HepG2 (cell line): ENCODE data around the gene PCGF6. TPM values are rescaled to one million over a fixed set of nuclear protein-coding genes. Genes with fewer than 3 reads are reported as not detected.

Experiments
- EZH2 ChIP-seq: conservative IDR thresholded peaks from 2 replicates; pipeline ENCODE4 v1.6.1; 2012; ENCODE audit warnings: mild to moderate bottlenecking, low read depth, low read length, moderate library complexity
- JARID2 ChIP-seq: sonication (generic); formaldehyde crosslinking; IDR thresholded peaks from 2 replicates; pipeline ENCODE4 v1.8.1; 2023; ENCODE audit warnings: missing genetic modification reagents, inconsistent platforms; ENCODE audit not compliant: insufficient replicate concordance
- KMT2A ChIP-seq: sonication (generic); formaldehyde crosslinking; IDR thresholded peaks from 2 replicates; pipeline ENCODE4 v1.4.0; 2020; ENCODE audit warnings: missing genetic modification reagents
- MAFG ChIP-seq: sonication (generic); formaldehyde crosslinking; IDR thresholded peaks from 2 replicates; pipeline ENCODE4 v1.5.1; 2020; ENCODE audit warnings: mild to moderate bottlenecking, missing genetic modification reagents
- MEF2D ChIP-seq: sonication (generic); formaldehyde crosslinking; IDR thresholded peaks from 2 replicates; pipeline ENCODE4 v1.5.1; 2020; ENCODE audit warnings: mild to moderate bottlenecking, missing genetic modification reagents
- NFIB ChIP-seq: sonication (generic); formaldehyde crosslinking; IDR thresholded peaks from 2 replicates; pipeline ENCODE4 v1.9.0; 2021; ENCODE audit warnings: missing genetic modification reagents, mild to moderate bottlenecking, borderline replicate concordance
- NFRKB ChIP-seq: fragments of 450-650 bp; IDR thresholded peaks from 2 replicates; pipeline ENCODE4 v1.6.1; 2017
- PBX3 ChIP-seq: sonication (generic); formaldehyde crosslinking; IDR thresholded peaks from 2 replicates; pipeline ENCODE4 v1.8.1; 2023; ENCODE audit warnings: missing genetic modification reagents, inconsistent platforms, borderline replicate concordance
- POGZ ChIP-seq: sonication (generic); formaldehyde crosslinking; IDR thresholded peaks from 2 replicates; pipeline ENCODE4 v1.4.0; 2020; ENCODE audit warnings: mild to moderate bottlenecking, missing genetic modification reagents
- PRPF4 ChIP-seq: fragments of 200-400 bp; formaldehyde crosslinking; IDR thresholded peaks from 2 replicates; pipeline ENCODE4 v1.6.1; 2016; ENCODE audit warnings: low read length, low read depth; ENCODE audit not compliant: poor library complexity, severe bottlenecking
- RAD21 ChIP-seq: fragments of 450-650 bp; formaldehyde crosslinking; IDR thresholded peaks from 2 replicates; pipeline ENCODE4 v1.5.0; 2020; ENCODE audit warnings: mild to moderate bottlenecking
- REPIN1 ChIP-seq: sonication (generic); formaldehyde crosslinking; IDR thresholded peaks from 2 replicates; pipeline ENCODE4 v1.8.0; 2022; ENCODE audit warnings: missing genetic modification reagents, low read depth, mild to moderate bottlenecking, borderline replicate concordance
- SMYD3 ChIP-seq: sonication (generic); formaldehyde crosslinking; IDR thresholded peaks from 2 replicates; pipeline ENCODE4 v1.8.1; 2023; ENCODE audit warnings: mild to moderate bottlenecking, missing genetic modification reagents
- SNAPC5 ChIP-seq: sonication (generic); formaldehyde crosslinking; IDR thresholded peaks from 2 replicates; pipeline ENCODE4 v1.8.1; 2023; ENCODE audit warnings: mild to moderate bottlenecking, missing genetic modification reagents, borderline replicate concordance
- TBL1XR1 ChIP-seq: fragments of 150-350 bp; IDR thresholded peaks from 2 replicates; pipeline ENCODE4 v1.6.1; 2014; ENCODE audit warnings: borderline replicate concordance, low read length; ENCODE audit not compliant: partially characterized antibody
- TFDP1 ChIP-seq: IDR thresholded peaks from 2 replicates; pipeline ENCODE4 v1.6.1; 2016; ENCODE audit warnings: missing compliant biosample characterization, missing genetic modification reagents, borderline replicate concordance
- TSC22D2 ChIP-seq: sonication (generic); formaldehyde crosslinking; IDR thresholded peaks from 2 replicates; pipeline ENCODE4 v1.5.1; 2020; ENCODE audit warnings: missing genetic modification reagents, mild to moderate bottlenecking, borderline replicate concordance
- YEATS2 ChIP-seq: sonication (generic); formaldehyde crosslinking; IDR thresholded peaks from 2 replicates; pipeline ENCODE4 v1.4.0; 2020; ENCODE audit warnings: missing genetic modification reagents, borderline replicate concordance
- ZBTB20 ChIP-seq: sonication (generic); formaldehyde crosslinking; IDR thresholded peaks from 2 replicates; pipeline ENCODE4 v1.8.1; 2023; ENCODE audit warnings: missing genetic modification reagents, low read depth, mild to moderate bottlenecking, borderline replicate concordance
- ZBTB43 ChIP-seq: sonication (generic); formaldehyde crosslinking; conservative IDR thresholded peaks from 2 replicates; pipeline ENCODE4 v1.4.0; 2020; ENCODE audit warnings: missing genetic modification reagents
- ZNF18 ChIP-seq: sonication (generic); formaldehyde crosslinking; IDR thresholded peaks from 2 replicates; pipeline ENCODE4 v1.8.0; 2022; ENCODE audit warnings: mild to moderate bottlenecking, missing genetic modification reagents; ENCODE audit not compliant: insufficient replicate concordance
- ZNF530 ChIP-seq: sonication (generic); formaldehyde crosslinking; IDR thresholded peaks from 2 replicates; pipeline ENCODE4 v1.5.0; 2020; ENCODE audit warnings: low read depth, mild to moderate bottlenecking, missing genetic modification reagents
- ZNF547 ChIP-seq: sonication (generic); formaldehyde crosslinking; IDR thresholded peaks from 2 replicates; pipeline ENCODE4 v1.5.1; 2020; ENCODE audit warnings: mild to moderate bottlenecking, missing genetic modification reagents
- ZNF75D ChIP-seq: sonication (generic); formaldehyde crosslinking; IDR thresholded peaks from 2 replicates; pipeline ENCODE4 v1.8.1; 2023; ENCODE audit warnings: missing genetic modification reagents, mild to moderate bottlenecking, borderline replicate concordance
- ZSCAN30 ChIP-seq: sonication (generic); formaldehyde crosslinking; IDR thresholded peaks from 2 replicates; pipeline ENCODE4 v1.5.0; 2020; ENCODE audit warnings: mild to moderate bottlenecking, missing genetic modification reagents
- polyA plus RNA-seq, 8 experiments: library from polyadenylated mRNA; depleted of rRNA in 3 of 8; stranded (reverse) in 7 of 8; unstranded in 1 of 8; fragments of >200 nt; fragmentation: Illumina TruSeq in 4 of 8; extraction: Trizol in 4 of 8; gene quantifications; 2 replicates each; pipeline versions ENCODE4 v1.2.1 to v1.2.3, GENCODE V29; 2011 to 2016; ENCODE audit warnings: low read depth in 4 of 8, missing spikeins in 1 of 8, mixed read lengths in 1 of 8; ENCODE audit not compliant: insufficient read depth in 1 of 8
- total RNA-seq, 5 experiments: library from RNA; depleted of rRNA; stranded (reverse); fragments of >200 nt; fragmentation: Illumina TruSeq; extraction: Trizol; gene quantifications; 2 replicates each; pipeline ENCODE4 v1.2.3, GENCODE V29; 2016; ENCODE audit warnings: low read depth in 1 of 5

PCGF6 gene
- total and polyA plus RNA-seq, 2 of the 13 experiments (the other 11 are each of a cell fraction or from before 2014, with no cell fraction given): 5.2 to 19.4 TPM

- peak; percentile 91 for TF ChIP-seq ZNF18 (CRISPR knock-in tag)
- TF ChIP-seq EZH2: no peak
- no peak for TF ChIP-seq RAD21 (CRISPR knock-in tag)
- TF ChIP-seq POGZ (CRISPR knock-in tag): peak; percentile 86
- no peak; the same call in 1 of the 2 replicates for TF ChIP-seq MEF2D (CRISPR knock-in tag)
- TF ChIP-seq NFRKB: no peak
- TF ChIP-seq TFDP1 (CRISPR knock-in tag): peak; percentile 79; the same call in 1 of the 2 replicates
- TF ChIP-seq TSC22D2 (CRISPR knock-in tag): peak; percentile 63; the same call in 1 of the 2 replicates
- TF ChIP-seq ZBTB43: no peak
- TF ChIP-seq ZNF75D (CRISPR knock-in tag): no peak
- TF ChIP-seq NFIB (CRISPR knock-in tag): no peak
- no peak for TF ChIP-seq SNAPC5
- no peak for TF ChIP-seq TBL1XR1
- peak; percentile 18 for TF ChIP-seq REPIN1 (CRISPR knock-in tag)
- no peak for TF ChIP-seq ZNF530 (CRISPR knock-in tag)
- no peak for TF ChIP-seq MAFG (CRISPR knock-in tag)
- peak; percentile 85; the same call in 1 of the 2 replicates for TF ChIP-seq YEATS2 (CRISPR knock-in tag)
- no peak for TF ChIP-seq PRPF4
- TF ChIP-seq ZSCAN30: peak; percentile 96
- TF ChIP-seq ZBTB20 (CRISPR knock-in tag): no peak
- TF ChIP-seq PBX3 (CRISPR knock-in tag): no peak
- peak; percentile 85 for TF ChIP-seq KMT2A (CRISPR knock-in tag)
- peak; percentile 22; the same call in 1 of the 2 replicates for TF ChIP-seq ZNF547 (CRISPR knock-in tag)
- TF ChIP-seq JARID2 (CRISPR knock-in tag): no peak
- TF ChIP-seq SMYD3 (CRISPR knock-in tag): no peak
Observed at GRCh38 chr10:103367782-103368518, 17.0 kb upstream of the PCGF6 start, which contains the start of gene TAF5 (continued).
